NK-92 (cell line): ENCODE results near the gene CHL1.

Experiments used
- DNase-seq: peaks from one replicate; lab custom pipeline; 2025; ENCODE audit not compliant: unreplicated experiment; lab: John Stamatoyannopoulos, UW

Gene CHL1

GRCh38 chr3:196311-197148, at the start of gene CHL1:
Gene CHL1, plus strand, starts transcription at chr3:196763. Its CDS starts 123,014 bp downstream, at chr3:319777.
- no peak for DNase-seq

GRCh38 chr3:151614-152189, 44.9 kb upstream of the CHL1 start:
- no peak for DNase-seq

GRCh38 chr3:159974-160373, 36.6 kb upstream of the CHL1 start:
- DNase-seq = no peak

GRCh38 chr3:166071-166470, 30.5 kb upstream of the CHL1 start:
- DNase-seq = no peak

- DNase-seq = no peak
Measured at GRCh38 chr3:166799-167198, 29.8 kb upstream of the CHL1 start.

GRCh38 chr3:173886-174285, 22.7 kb upstream of the CHL1 start:
- no peak for DNase-seq

- DNase-seq = no peak
Measured at GRCh38 chr3:184976-185375, 11.6 kb upstream of the CHL1 start.

GRCh38 chr3:192215-192929, 4.2 kb upstream of the CHL1 start:
- DNase-seq = no peak

- DNase-seq = no peak
Measured at GRCh38 chr3:194001-194400, 2.6 kb upstream of the CHL1 start.

- no peak for DNase-seq
Measured at GRCh38 chr3:194421-194820, 2.1 kb upstream of the CHL1 start.

- no peak for DNase-seq
Measured at GRCh38 chr3:195666-196065, 897 bp upstream of the CHL1 start.

- DNase-seq = no peak
Measured at GRCh38 chr3:197149-197827, 725 bp downstream of the CHL1 start.

- no peak for DNase-seq
Measured at GRCh38 chr3:197828-198491, 1.4 kb downstream of the CHL1 start.

- DNase-seq = no peak
Measured at GRCh38 chr3:199835-200234, 3.3 kb downstream of the CHL1 start.

- DNase-seq = no peak
Measured at GRCh38 chr3:200758-201325, 4.3 kb downstream of the CHL1 start.

GRCh38 chr3:204102-204501, 7.5 kb downstream of the CHL1 start:
- no peak for DNase-seq

- DNase-seq = no peak
Measured at GRCh38 chr3:207973-208372, 11.4 kb downstream of the CHL1 start.

- DNase-seq = no peak
Measured at GRCh38 chr3:210669-211068, 14.1 kb downstream of the CHL1 start.

- no peak for DNase-seq
Measured at GRCh38 chr3:212432-212831, 15.9 kb downstream of the CHL1 start.

- no peak for DNase-seq
Measured at GRCh38 chr3:217099-217813, 20.7 kb downstream of the CHL1 start.
